H54 (cell line): ENCODE data around the gene NPW.

ENCODE experiments used
- DNase-seq: peaks from one replicate; pipeline ENCODE4 v3.0.0; 2011; ENCODE audit warnings: low spot score, mixed read lengths; ENCODE audit not compliant: insufficient read length
- FAIRE-seq: peaks from 3 replicates; lab custom pipeline; 2011; peaks lifted over from hg19 to GRCh38; lab: Jason Lieb, UNC
- POLR2A ChIP-seq: IDR thresholded peaks from 2 replicates; pipeline ENCODE4 v1.6.1; 2011; ENCODE audit warnings: low read depth, mild to moderate bottlenecking, low read length

NPW gene

GRCh38 chr16:2019518-2019920 is at the start of gene NPW:
TSS of gene NPW (plus strand) at chr16:2019785.
- DNase-seq, result no peak
- FAIRE-seq, result no peak
- no peak for TF ChIP-seq POLR2A

- FAIRE-seq (peak; percentile 43), DNase-seq (peak; percentile 97)
- peak; percentile 68 for TF ChIP-seq POLR2A
Measured at GRCh38 chr16:1971796-1972489, 47.6 kb upstream of the NPW start, which contains the start of gene TBL3. TSS of gene TBL3 (plus strand) at chr16:1972053. CDS start at chr16:1972165, 112 bp downstream.

GRCh38 chr16:1972490-1972877 is 47.1 kb upstream of the NPW start:
- DNase-seq (no peak), FAIRE-seq (no peak)
- no peak for TF ChIP-seq POLR2A

- DNase-seq (no peak), FAIRE-seq (no peak)
- TF ChIP-seq POLR2A, result no peak
Measured at GRCh38 chr16:1973461-1974156, 46.0 kb upstream of the NPW start.

GRCh38 chr16:1974157-1975070 is 45.2 kb upstream of the NPW start:
- no peak for TF ChIP-seq POLR2A
- DNase-seq (no peak), FAIRE-seq (no peak)

GRCh38 chr16:1975432-1976215 is 44.0 kb upstream of the NPW start:
- FAIRE-seq (no peak), DNase-seq (no peak)
- no peak for TF ChIP-seq POLR2A

GRCh38 chr16:1976216-1976520 is 43.4 kb upstream of the NPW start:
- no peak for FAIRE-seq
- no peak for DNase-seq
- TF ChIP-seq POLR2A, result no peak

GRCh38 chr16:1976951-1977874 is 42.4 kb upstream of the NPW start:
- DNase-seq (no peak), FAIRE-seq (no peak)
- no peak for TF ChIP-seq POLR2A

- FAIRE-seq, result no peak
- TF ChIP-seq POLR2A, result no peak
- no peak for DNase-seq
Measured at GRCh38 chr16:1977875-1978268, 41.7 kb upstream of the NPW start.

- no peak for FAIRE-seq
Measured at GRCh38 chr16:1978476-1979120, 41.0 kb upstream of the NPW start.

GRCh38 chr16:1979271-1980029 is 40.1 kb upstream of the NPW start:
- FAIRE-seq, result no peak
- DNase-seq, result no peak
- TF ChIP-seq POLR2A, result no peak

More at GRCh38 chr16:1978476-1979120, 41.0 kb upstream of the NPW start:
- no peak for TF ChIP-seq POLR2A
- DNase-seq, result no peak
